HUES6 (cell line): ENCODE results near the gene CRYAB.
A peak's percentile ranks its signal among the peaks of the same experiment; 100 is the strongest.

Experiments used
- H3K27ac ChIP-seq: 2 replicates; pipeline ENCODE4 v1.7.0; 2013; ENCODE audit warnings: low read depth, mild to moderate bottlenecking, low read length, inconsistent platforms
- H3K27me3 ChIP-seq: 2 replicates; pipeline ENCODE4 v1.6.1; 2013; ENCODE audit warnings: low read length; ENCODE audit not compliant: control insufficient read depth, insufficient read depth
- H3K36me3 ChIP-seq: 2 replicates; pipeline ENCODE4 v1.6.1; 2013; ENCODE audit warnings: low read length; ENCODE audit not compliant: control insufficient read depth, insufficient read depth
- H3K4me1 ChIP-seq: 2 replicates; pipeline ENCODE4 v1.6.1; 2013; ENCODE audit warnings: low read length; ENCODE audit not compliant: control insufficient read depth, insufficient read depth
- H3K4me3 ChIP-seq: 2 replicates; pipeline ENCODE4 v1.5.1; 2013; ENCODE audit warnings: low read depth, low read length
- H3K9ac ChIP-seq: one replicate; pipeline ENCODE4 v1.6.1; 2013; ENCODE audit warnings: mild to moderate bottlenecking, low read length
- H3K9me3 ChIP-seq: 2 replicates; pipeline ENCODE4 v1.6.1; 2013; ENCODE audit warnings: low read depth, low read length; ENCODE audit not compliant: control insufficient read depth, insufficient read depth

The CRYAB gene

DNA sequence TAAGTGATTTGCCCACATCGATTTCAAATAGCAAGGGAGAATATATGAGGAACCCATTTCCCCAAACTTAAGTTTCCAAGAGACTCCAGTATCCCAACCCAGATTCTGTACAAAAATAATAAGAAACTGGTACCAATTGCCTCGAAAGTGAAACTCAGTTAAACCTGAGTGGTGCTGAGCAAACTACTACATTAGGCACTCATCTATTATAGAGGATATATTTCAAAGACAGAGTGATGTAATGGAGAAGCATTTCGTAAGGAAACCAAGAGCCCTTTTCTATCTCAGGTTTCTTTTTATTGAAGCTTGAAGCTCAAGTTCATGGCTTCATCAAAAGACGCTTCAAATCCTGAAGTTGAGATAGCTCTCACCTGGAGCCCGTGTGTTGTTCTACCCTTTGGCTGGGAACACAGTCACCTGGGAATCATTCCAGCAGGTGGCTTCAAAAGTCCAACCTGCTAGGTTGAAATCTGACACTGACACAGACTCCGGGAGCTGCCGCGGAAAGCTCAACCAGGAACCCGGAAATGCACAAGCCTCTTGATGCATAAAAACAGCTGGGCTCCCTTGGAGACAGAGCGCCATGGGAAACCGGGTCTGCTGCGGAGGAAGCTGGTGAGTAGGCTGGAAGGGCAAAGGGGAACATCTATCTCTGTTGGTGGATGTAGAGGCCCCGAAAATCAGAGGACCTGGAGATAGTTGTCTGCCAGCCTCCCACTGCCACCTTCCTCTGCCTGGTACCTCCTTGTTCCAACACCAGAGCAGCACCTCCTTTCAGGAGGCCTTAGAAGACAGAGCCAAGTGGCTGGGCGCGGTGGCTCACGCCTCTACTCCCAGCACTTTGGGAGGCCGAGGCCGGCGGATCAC is 7.1 kb upstream of the CRYAB start, which contains the start of gene C11orf52:
Gene C11orf52, plus strand, starts transcription at position 524 of the 867 bp plus-strand sequence. Its CDS starts 60 bp downstream, at position 584.
- Histone ChIP-seq H3K27ac (no peak within 1 kb of the TSS), H3K9ac (peak within 1 kb of the TSS; percentile 43), H3K36me3 (no peaks in the 10 kb centered on the region), H3K4me3 (peak within 1 kb of the TSS; percentile 35; the same call in 1 of the 2 replicates), H3K27me3 (no peaks in the 10 kb centered on the region), H3K4me1 (peaks cover 17% of the 10 kb centered on the region), H3K9me3 (no peaks in the 10 kb centered on the region)

DNA sequence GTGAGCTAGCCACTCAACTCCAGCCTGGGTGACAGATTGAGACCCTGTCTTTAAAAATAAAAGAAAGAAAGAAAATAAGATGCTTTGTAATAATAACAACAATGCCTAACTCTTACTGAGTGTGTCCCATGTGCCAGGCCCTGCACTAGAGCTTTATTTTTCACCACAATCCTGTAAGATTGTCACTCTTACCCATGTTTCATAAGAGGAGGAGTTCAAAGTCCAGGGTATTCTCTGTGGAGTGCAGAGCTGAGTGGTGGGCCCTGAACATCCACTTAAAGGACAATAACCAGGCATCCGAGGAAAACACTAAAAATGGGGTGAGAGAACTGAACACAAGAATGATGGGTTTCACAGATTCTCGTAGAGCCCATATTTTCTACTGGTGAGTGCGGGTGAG is 6.2 kb upstream of the CRYAB start:
- Histone ChIP-seq H3K4me1 (peaks cover 11% of the 10 kb centered on the region), H3K9ac (no peak overlapping the region)

DNA sequence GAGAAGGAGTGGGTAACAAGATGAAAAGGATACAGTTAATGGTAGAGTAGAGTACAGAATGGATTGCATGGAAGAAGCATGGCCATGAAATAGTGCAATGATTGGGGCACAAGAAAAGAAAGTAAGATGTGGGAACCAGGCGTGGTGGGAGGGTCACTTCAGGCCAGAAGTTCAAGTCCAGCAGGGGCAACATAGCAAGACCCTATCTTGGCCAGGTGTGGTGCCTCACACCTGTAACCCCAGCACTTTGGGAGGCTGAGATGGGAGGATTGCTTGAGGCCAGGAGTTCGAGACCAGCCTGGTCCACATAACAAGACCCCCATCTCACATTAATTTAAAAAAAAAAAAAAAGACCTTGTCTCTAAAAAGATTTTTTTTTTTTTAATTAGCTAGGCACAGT is 5.7 kb upstream of the CRYAB start:
- Histone ChIP-seq H3K4me1 (peaks cover 12% of the 10 kb centered on the region), H3K27me3 (no peaks in the 10 kb centered on the region), H3K4me3 (no peak overlapping the region), H3K9ac (no peak overlapping the region), H3K36me3 (no peaks in the 10 kb centered on the region), H3K9me3 (no peaks in the 10 kb centered on the region), H3K27ac (no peak overlapping the region)

More for the DNA sequence above, 6.2 kb upstream of the CRYAB start:
- Histone ChIP-seq H3K27ac (no peak overlapping the region), H3K27me3 (no peaks in the 10 kb centered on the region), H3K36me3 (no peaks in the 10 kb centered on the region), H3K9me3 (no peaks in the 10 kb centered on the region), H3K4me3 (no peak overlapping the region)

DNA sequence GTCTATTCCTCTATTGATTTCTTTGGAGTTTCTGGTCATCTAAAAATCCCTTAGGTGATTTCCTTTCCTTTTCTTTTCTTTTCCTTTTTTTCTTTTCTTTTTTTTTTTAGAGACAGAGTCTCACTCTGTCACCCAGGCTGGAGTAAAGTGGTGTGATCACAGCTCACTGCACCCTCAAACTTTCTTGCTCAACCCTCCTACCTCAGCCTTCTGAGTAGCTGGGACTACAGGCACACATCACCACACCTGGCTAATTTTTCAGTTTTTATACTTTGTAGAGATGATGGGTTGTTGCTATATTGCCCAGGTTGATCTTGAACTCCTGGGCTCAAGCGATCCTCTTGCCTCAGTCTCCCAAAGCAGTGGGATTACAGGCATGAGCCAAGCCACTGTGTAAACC is 5.2 kb upstream of the CRYAB start:
- Histone ChIP-seq H3K4me3 (no peak overlapping the region), H3K4me1 (peaks cover 18% of the 10 kb centered on the region), H3K36me3 (no peaks in the 10 kb centered on the region), H3K9ac (no peak overlapping the region), H3K27ac (no peak overlapping the region), H3K27me3 (no peaks in the 10 kb centered on the region), H3K9me3 (no peaks in the 10 kb centered on the region)

DNA sequence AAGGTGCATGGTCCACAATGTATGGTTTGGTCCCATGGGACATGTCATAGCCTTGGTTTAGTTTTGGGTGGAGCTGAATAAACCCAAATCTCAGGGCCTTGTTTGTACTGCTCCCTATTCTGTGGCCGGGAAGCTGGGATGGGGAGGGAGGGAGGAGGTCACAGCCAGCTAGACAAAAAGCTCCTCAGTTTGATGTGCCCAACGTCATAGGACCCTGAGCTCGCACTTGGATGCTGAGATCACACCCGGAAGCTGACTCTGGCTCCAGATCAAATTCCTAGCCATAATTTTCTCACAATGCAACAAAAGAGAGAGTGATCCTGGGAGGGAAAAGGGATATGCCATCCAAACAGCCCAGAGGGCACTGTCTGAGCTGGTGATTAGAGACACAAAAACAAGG is 2.4 kb upstream of the CRYAB start:
- Histone ChIP-seq H3K27ac (no peak overlapping the region), H3K27me3 (no peaks in the 10 kb centered on the region), H3K36me3 (no peaks in the 10 kb centered on the region), H3K4me1 (peaks cover 31% of the 10 kb centered on the region), H3K9ac (no peak overlapping the region), H3K4me3 (no peak overlapping the region), H3K9me3 (no peaks in the 10 kb centered on the region)

DNA sequence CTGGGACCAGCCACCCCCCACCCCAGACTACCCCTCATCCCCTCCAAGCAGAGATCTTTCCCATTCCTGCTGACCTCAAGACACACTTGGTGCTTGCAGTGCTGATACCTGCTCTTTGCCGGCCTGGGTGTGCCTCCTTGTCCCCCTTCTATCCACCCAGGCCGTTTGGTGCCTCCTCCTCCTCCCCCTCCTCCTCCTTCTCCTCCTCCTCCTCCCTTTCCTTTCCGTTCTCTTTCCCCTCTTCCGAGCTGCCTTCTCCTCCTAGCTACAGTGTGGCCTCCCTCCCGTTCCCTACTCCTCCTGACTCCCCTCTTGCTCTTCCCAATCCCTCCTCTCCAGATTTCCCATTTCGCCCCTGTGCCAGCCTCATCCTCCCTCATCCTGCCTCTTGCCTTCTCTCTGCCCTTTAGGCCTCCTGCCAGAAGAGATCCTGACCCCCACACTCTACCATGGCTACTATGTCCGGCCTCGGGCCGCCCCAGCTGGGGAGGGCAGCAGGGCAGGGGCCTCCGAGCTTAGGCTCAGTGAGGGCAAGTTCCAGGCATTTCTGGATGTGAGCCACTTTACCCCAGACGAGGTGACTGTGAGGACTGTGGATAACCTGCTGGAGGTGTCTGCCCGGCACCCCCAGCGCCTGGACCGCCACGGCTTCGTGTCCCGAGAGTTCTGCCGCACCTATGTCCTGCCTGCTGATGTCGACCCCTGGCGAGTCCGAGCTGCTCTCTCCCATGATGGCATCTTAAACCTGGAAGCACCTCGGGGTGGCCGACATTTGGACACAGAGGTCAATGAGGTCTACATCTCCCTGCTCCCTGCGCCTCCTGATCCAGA is 1.7 kb upstream of the CRYAB start:
- H3K4me3 ChIP-seq: no peak overlapping the region
- peaks cover 24% of the 10 kb centered on the region for H3K4me1 ChIP-seq
- H3K27me3 ChIP-seq: no peaks in the 10 kb centered on the region
- H3K9ac ChIP-seq: no peak overlapping the region
- no peaks in the 10 kb centered on the region for H3K36me3 ChIP-seq
- H3K9me3 ChIP-seq: no peaks in the 10 kb centered on the region
- no peak overlapping the region for H3K27ac ChIP-seq

DNA sequence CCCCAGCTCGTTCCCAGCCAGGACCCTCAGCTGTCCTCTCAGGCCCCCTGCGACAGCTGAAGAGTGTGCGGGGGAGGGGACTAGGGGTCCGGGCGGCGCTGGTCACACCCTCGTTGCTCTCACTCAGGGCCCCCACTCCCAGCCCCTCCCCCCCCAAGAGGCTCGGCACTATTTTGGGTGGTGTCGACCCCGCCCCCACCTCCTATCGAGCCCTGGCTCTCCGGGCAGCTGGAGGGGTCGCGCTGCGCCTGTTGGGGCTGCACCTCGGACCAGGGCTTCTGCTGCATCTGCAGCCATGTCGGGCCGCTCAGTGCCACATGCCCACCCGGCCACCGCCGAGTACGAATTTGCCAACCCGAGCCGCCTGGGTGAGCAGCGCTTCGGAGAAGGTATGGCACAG is 965 bp upstream of the CRYAB start, which contains the start of gene HSPB2:
Gene HSPB2, plus strand, starts transcription at position 200 of the 400 bp plus-strand sequence. Its CDS starts 96 bp downstream, at position 296.
- H3K9ac ChIP-seq: no peak within 1 kb of the TSS
- no peak within 1 kb of the TSS for H3K4me3 ChIP-seq
- H3K27ac ChIP-seq: no peak within 1 kb of the TSS
- H3K27me3 ChIP-seq: no peaks in the 10 kb centered on the region
- peaks cover 24% of the 10 kb centered on the region for H3K4me1 ChIP-seq
- H3K9me3 ChIP-seq: no peaks in the 10 kb centered on the region
- H3K36me3 ChIP-seq: no peaks in the 10 kb centered on the region

DNA sequence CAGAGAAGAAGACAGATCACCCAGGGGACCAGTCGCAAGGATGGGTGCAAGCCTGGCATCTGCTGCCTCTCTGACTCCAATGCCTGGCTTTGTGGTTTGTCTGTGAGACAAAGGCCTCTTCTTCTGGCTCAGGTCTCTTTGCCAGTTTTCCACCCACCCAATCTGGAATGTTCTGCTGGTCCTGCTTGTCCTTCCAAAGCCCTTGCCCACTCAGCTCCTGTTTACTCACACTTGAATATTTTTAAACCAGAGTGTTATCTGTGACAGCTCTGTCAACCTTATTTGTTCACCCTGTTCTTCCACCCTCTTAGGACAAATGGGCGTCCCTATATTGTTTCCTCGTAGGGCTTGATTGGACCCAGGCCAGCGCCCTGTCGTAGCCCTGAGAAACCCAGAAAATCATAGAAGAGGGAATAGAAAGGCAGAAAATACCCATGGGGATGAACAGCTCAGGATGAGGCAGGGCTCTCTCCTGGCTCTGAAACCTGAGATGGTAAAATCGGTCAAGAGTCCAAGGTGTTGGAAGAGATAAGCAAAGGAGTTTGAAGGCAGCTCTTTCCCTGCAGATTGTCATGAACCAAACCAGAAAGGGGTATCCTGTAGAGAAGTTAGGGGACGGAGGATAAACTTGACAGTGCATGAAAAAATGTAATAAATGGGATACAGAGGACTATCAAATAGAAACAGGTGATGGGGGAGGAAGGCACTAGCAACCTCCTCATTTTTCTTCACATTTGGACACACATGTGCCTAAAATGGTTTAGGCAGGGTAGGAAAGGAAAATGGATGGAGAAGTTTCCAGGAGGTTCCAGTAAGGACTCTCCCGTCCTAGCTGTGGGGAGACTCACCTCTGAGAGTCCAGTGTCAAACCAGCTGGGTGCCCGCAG is 651 bp downstream of the CRYAB start:
- H3K36me3 ChIP-seq: no peaks in the 10 kb centered on the region
- H3K9ac ChIP-seq: no peak overlapping the region

DNA sequence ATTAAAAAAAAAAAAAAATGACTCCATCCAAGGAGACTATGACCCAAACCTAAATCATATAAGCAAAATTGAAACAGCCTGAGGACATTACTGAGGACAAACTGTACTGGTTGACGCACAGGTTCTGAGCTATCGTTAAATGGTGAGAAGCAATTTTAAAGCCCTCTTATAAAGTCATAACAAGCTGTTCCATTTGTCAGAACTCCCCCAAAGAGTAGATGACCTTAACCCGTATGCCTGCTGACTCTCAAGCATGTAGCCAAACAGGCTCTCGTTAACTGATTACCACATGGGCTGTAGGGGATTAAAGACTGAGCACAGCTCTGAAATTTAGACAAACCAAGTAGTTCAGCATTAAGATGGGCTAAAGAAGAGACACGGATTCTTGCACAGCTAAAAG is 2.2 kb downstream of the CRYAB start:
- H3K4me1 ChIP-seq: peaks cover 21% of the 10 kb centered on the region
- no peak overlapping the region for H3K9ac ChIP-seq
- no peak overlapping the region for H3K27ac ChIP-seq
- no peaks in the 10 kb centered on the region for H3K27me3 ChIP-seq
- no peaks in the 10 kb centered on the region for H3K9me3 ChIP-seq
- H3K4me3 ChIP-seq: no peak overlapping the region
- H3K36me3 ChIP-seq: no peaks in the 10 kb centered on the region

More for the DNA sequence above, 651 bp downstream of the CRYAB start:
- Histone ChIP-seq H3K27me3 (no peaks in the 10 kb centered on the region), H3K9me3 (no peaks in the 10 kb centered on the region), H3K27ac (no peak overlapping the region), H3K4me1 (peaks cover 21% of the 10 kb centered on the region), H3K4me3 (no peak overlapping the region)

DNA sequence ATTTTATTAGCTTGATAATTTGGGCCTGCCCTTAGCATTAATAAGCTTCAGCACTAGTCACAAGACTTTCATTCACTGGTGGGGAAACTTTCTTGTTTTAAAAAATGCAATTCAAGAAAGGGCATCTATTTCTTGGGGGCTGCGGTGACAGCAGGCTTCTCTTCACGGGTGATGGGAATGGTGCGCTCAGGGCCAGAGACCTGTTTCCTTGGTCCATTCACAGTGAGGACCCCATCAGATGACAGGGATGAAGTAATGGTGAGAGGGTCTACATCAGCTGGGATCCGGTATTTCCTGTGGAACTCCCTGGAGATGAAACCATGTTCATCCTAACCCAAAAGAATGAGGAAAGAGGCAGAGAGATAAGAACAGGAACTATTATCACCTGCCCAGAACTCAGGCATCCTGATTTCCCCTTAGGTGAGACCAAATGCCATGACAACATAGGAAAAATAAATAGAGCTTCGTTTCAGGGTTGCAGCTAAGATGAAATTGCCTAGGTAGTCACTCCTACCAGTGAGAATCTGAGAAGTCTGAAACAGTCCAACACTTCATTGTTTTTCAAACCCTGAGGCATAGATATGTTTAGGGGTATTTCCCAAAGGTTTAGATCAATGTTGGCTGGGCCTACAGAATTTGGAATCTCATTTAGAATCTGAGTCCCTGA is 2.8 kb downstream of the CRYAB start:
- no peak overlapping the region for H3K27ac ChIP-seq
- no peak overlapping the region for H3K9ac ChIP-seq
- H3K9me3 ChIP-seq: no peaks in the 10 kb centered on the region
- H3K27me3 ChIP-seq: no peaks in the 10 kb centered on the region
- H3K4me1 ChIP-seq: peaks cover 21% of the 10 kb centered on the region
- H3K4me3 ChIP-seq: no peak overlapping the region
- no peaks in the 10 kb centered on the region for H3K36me3 ChIP-seq
